Psoas muscle (tissue), 8 donors: ENCODE results near the gene RASAL2. TPM values are rescaled to one million over a fixed set of nuclear protein-coding genes. Genes with fewer than 3 reads are reported as not detected.

ENCODE experiments used
- ATAC-seq, 4 donors: fragments of 200-7000 bp; cut with Tn5 transposase; one replicate each; pipeline ENCODE4 v1.9.1; 2020; ENCODE audit warnings: moderate library complexity in 3 of 4, mild to moderate bottlenecking in 2 of 4
- DNase-seq, 2 donors: peaks; one replicate each; pipeline ENCODE4 v3.0.0-alpha.2; 2020
- H3K27ac ChIP-seq: fragments of 200-600 bp; one replicate; pipeline ENCODE4 v1.8.0; 2022
- H3K27me3 ChIP-seq, 3 donors: fragments of 200-600 bp in 1 of 3; one replicate each; pipeline versions ENCODE4 v1.6.1 to v1.8.0; 2013 to 2022; ENCODE audit warnings: low read length in 2 of 3, mild to moderate bottlenecking in 2 of 3, moderate library complexity in 1 of 3; ENCODE audit not compliant: insufficient read depth in 3 of 3
- H3K36me3 ChIP-seq, 2 donors: fragments of 200-600 bp in 1 of 2; one replicate each; pipeline versions ENCODE4 v1.6.1 to v1.8.0; 2013 to 2022; ENCODE audit warnings: low read depth in 1 of 2, mild to moderate bottlenecking in 1 of 2, moderate library complexity in 1 of 2; ENCODE audit not compliant: insufficient read depth in 1 of 2
- H3K4me1 ChIP-seq: fragments of 200-600 bp; one replicate; pipeline ENCODE4 v1.8.0; 2022
- H3K4me3 ChIP-seq: fragments of 200-600 bp; one replicate; pipeline ENCODE4 v1.8.0; 2022; ENCODE audit warnings: mild to moderate bottlenecking
- H3K9me3 ChIP-seq: fragments of 200-600 bp; one replicate; pipeline ENCODE4 v1.8.0; 2022
- WGBS, 3 donors: extraction: QIAGEN DNeasy Blood & Tissue Kit; methylation state at CpG; one replicate each; pipeline versions ENCODE4 v1.1.6 to v1.1.7; 2013; 5-methylcytosine and 5-hydroxymethylcytosine counted together
- intact Hi-C, 2 donors: fragments of 100-400 bp; cut with DNase I; formaldehyde crosslinking; loops; one replicate each; pipeline versions ENCODE4 v1.11.0 to v1.14.2; 2022
- polyA plus RNA-seq, 3 donors: library from polyadenylated mRNA; stranded (reverse); fragments of 200-250 nt; gene quantifications; one replicate each; pipeline ENCODE4 v1.2.3, GENCODE V29; 2013
- total RNA-seq, 4 donors: library from RNA; stranded (reverse); fragmentation: NEBNext Ultra II Directional in 2 of 4; extraction: Animal tissue kit (Norgen Biotek cat#: 25700) in 2 of 4; gene quantifications; one replicate each; pipeline versions ENCODE4 v1.2.1 to v1.2.4, GENCODE V29; 2021 to 2023
- TF ChIP-seq, protein P1 (sequence below): fragments of 200-600 bp; IDR thresholded peaks from one replicate; pipeline ENCODE4 v1.8.0; 2022; ENCODE audit warnings: antibody characterized with exemption
- donor health status: healthy with polysubstance abuse.
- donor health status: DM: no; HTN: no; CAD: no; lungs with moderate emphysema.
- donor health status: Bipolar disorder and iron deficiency.
- donor health status: healthy.
- donor health status: DM: yes; HTN: yes; CAD: no.
- donor health status: DM: no; HTN: no; CAD: no.
- donor health status: DM: no; HTN: no; CAD: no.
- donor health status: DM: yes; HTN: yes; CAD: no.

RASAL2 gene
- total and polyA plus RNA-seq, 7 donors: 1.9 to 42.1 (median 5.5) TPM

DNA sequence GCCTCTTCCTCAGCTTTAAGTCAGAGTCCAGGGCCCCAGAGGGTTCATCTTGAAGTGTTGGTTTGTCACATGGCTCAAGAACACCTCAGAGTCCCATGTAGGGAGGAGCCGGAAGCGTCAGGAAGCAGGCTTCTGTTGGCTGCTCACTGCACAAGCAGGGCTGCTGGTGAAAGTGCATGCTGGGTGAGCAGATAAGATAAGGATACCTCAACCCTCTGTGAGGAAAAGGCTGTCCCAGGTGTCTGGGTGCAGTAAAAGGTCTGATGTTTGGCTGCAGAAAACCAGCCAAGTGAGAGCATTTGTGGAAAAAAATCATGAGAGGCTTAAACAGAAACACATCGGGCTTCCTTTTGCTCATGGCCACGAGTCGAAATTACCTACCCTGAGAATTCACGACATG lies 412.8 kb downstream of the RASAL2 start:
- DNase-seq: no peak
- TF ChIP-seq, protein P1, sequence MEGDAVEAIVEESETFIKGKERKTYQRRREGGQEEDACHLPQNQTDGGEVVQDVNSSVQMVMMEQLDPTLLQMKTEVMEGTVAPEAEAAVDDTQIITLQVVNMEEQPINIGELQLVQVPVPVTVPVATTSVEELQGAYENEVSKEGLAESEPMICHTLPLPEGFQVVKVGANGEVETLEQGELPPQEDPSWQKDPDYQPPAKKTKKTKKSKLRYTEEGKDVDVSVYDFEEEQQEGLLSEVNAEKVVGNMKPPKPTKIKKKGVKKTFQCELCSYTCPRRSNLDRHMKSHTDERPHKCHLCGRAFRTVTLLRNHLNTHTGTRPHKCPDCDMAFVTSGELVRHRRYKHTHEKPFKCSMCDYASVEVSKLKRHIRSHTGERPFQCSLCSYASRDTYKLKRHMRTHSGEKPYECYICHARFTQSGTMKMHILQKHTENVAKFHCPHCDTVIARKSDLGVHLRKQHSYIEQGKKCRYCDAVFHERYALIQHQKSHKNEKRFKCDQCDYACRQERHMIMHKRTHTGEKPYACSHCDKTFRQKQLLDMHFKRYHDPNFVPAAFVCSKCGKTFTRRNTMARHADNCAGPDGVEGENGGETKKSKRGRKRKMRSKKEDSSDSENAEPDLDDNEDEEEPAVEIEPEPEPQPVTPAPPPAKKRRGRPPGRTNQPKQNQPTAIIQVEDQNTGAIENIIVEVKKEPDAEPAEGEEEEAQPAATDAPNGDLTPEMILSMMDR: no peak
- intact Hi-C loops: loop anchor here in 1 of 2 donors (10.0 kb wide), 1 partner anchor 202 kb away; no protein-coding TSS in a partner anchor
- ATAC-seq: no peak
- H3K4me3 ChIP-seq: no peak overlapping the region
- H3K36me3 ChIP-seq: no peaks in the 10 kb centered on the region
- no peaks in the 10 kb centered on the region for H3K9me3 ChIP-seq
- 86 to 90% (median 89%) methylated on average over 6 of the region's 6 CpGs for WGBS, 3 donors
- no peaks in the 10 kb centered on the region for H3K4me1 ChIP-seq
- H3K27me3 ChIP-seq: no peaks in the 10 kb centered on the region
- no peak overlapping the region for H3K27ac ChIP-seq

DNA sequence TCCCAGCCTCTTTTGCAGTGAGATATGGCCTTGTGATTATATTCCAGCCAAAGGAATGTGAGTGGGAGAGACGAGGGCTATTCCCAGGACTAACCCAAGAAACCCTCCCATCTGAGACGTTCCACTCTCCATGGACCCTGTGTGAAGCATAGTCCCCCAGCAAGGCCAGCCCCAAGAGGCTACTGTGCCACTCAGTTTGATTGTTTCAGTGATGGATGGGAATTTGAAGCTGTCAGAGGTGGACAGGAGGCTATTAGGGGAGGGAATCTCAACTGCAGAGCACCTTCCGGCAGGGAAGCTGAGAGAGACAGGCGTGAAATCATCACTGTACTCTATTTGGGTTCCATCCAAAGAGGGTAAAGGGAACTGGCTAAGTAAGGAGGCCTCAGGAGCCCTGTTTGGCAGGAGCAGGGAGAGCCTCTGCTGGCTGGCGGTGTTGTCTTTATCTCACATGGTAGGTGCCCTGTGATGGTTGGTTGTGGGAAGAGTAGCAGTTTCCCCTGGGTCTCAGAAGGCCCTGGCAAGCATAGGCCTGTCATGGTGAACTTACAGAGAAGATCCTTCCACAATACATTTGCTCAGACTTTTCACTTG lies 415.6 kb downstream of the RASAL2 start:
- no peak overlapping the region for H3K4me3 ChIP-seq
- DNase-seq (no peak), ATAC-seq (peak; percentile 66 to 93 (median 83))
- intact Hi-C loops: loop anchor here in 1 of 2 donors (10.0 kb wide), 1 partner anchor 205 kb away; no protein-coding TSS in a partner anchor
- H3K27ac ChIP-seq: no peak overlapping the region
- TF ChIP-seq, protein P1: no peak
- H3K27me3 ChIP-seq: no peaks in the 10 kb centered on the region
- H3K36me3 ChIP-seq: no peaks in the 10 kb centered on the region
- H3K9me3 ChIP-seq: no peaks in the 10 kb centered on the region
- H3K4me1 ChIP-seq: no peaks in the 10 kb centered on the region
- 37 to 51% (median 46%) methylated on average over 5 of the region's 5 CpGs for WGBS, 3 donors

DNA sequence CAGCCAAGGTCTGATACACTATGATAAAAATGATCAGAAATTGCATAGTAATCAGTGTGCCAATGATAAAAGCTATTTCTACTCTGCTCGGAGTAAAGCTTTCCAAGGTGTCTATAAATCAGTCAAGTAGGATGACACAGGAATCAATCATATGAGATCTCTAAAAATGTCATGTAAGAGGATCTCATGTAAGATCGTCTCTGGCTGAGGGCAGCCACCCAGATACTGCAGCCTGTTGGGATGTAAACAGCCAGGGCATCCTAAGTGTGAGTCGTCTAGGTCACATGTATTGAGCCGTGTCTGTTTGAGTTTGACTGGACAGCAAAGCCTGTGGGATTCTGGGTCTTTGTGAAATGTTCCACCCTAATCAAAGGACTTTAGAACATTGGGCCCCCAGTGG lies 416.3 kb downstream of the RASAL2 start:
- H3K4me3 ChIP-seq: no peak overlapping the region
- ATAC-seq (peak; percentile 28 to 62 (median 56)), DNase-seq (no peak)
- intact Hi-C loops: no loop called here
- H3K4me1 ChIP-seq: no peaks in the 10 kb centered on the region
- TF ChIP-seq, protein P1: no peak
- no peaks in the 10 kb centered on the region for H3K27me3 ChIP-seq
- WGBS, 3 donors: 28 to 46% (median 31%) methylated on average over 4 of the region's 4 CpGs
- H3K9me3 ChIP-seq: no peaks in the 10 kb centered on the region
- no peak overlapping the region for H3K27ac ChIP-seq
- H3K36me3 ChIP-seq: no peaks in the 10 kb centered on the region

DNA sequence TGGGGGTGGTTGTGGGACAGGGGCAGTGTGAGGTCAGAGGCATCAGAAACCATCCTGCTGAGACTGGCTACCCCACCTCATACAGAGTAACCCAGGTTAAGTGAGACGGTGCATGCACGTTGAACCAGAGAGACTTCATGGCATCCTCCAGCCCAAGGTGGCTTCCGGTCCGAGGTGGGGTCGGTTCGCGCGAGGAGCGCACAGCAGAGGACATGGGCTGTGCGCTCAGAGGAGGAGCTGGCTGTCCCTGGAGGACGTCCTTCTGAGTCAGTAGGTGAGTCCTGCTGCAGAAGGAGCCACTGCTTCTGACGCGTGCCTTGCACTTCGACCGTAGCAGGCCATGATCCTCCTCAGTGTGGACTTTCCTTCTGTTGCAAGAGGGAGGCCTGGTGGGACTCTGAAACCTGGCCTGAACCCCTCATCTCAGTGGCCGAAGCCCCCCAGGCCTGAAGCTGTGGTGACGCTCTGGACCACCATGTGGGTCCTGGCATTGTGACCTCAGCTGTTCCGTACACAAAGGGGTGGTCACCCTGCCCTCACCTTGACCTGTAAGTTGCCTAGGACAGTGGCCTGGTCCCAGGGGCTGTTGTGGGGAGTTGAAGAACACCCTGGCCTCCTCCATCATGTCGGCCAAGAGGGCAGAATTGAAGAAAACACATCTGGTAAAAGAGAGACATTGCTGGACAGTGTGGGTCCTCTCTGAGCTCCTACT lies 418.8 kb downstream of the RASAL2 start, which contains the start of gene TEX35:
TSS of gene TEX35 (plus strand) at position 544 of the 712 bp plus-strand sequence. CDS start at position 624, 80 bp downstream.
- Histone ChIP-seq H3K4me3 (no peak within 1 kb of the TSS), H3K4me1 (no peaks in the 10 kb centered on the region), H3K27ac (no peak within 1 kb of the TSS), H3K9me3 (no peaks in the 10 kb centered on the region), H3K27me3 (no peaks in the 10 kb centered on the region), H3K36me3 (no peaks in the 10 kb centered on the region)
- ATAC-seq (no peak), DNase-seq (no peak)
- WGBS, 3 donors: 96 to 99% (median 96%) methylated on average over 19 of the region's 19 CpGs
- TF ChIP-seq, protein P1: no peak
- intact Hi-C loops: no loop called here
